Measurements from ENCODE around the gene PPP4R4.

GRCh38 chr14:94295360-94296180 is 121.4 kb downstream of the PPP4R4 start:
- TF ChIP-seq YY1 (IDR thresholded peaks at IDR 0.05; ENCODE audit: insufficient read depth, insufficient read length): no peak
- no peak for TF ChIP-seq ZNF274 (IDR thresholded peaks at IDR 0.05; ENCODE audit: low read depth, low read length)
- TF ChIP-seq SUZ12 (IDR thresholded peaks at IDR 0.05; ENCODE audit: extremely low read depth, insufficient read depth, insufficient read length): no peak
